ENCODE results near the gene CBFA2T2.
"Not testable (repeated sequence)": the region's sequence is repeated elsewhere in the genome, so short reads cannot be mapped to it uniquely, and the experiment has no call there.

CBFA2T2 gene

DNA sequence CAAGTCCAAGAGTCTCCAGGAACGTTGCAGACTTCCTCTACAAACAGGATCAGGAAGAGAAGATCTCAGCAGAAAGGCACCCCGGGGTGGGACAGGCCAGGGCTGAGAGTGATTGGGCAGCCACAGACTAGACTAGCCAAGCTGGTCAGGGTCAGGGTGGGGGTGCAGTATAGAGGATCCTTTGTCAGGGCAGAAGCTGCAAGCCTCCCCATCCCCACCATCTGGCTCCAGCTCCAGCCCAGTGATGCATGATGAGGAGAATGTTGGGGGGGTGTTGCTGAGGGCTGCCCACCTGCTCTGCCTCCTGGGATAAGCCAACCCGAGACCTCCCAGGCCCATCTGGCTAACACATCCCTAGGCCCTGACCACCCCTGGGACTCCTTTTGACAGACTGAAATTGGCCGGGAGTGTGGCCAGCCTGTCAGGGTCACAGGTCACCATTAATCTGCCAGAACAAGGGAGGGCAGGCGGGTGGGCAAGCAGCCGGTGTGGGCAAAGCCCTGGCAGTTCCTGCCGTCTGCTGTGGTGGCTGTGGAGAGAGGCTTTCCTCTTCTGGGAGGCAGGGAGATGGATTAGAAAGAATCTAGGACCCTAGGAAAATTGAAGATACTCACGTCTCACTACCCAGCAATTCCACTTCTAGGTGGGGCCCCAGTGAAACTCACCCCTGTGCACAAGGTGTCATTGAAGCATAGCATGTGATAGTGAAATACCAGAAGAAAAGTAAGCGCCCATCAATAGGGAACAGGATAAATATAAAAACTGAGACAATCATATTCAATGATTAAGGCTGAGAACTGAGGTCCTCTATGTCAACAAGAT, 24.2 kb upstream of the CBFA2T2 start:
- peak; percentile 71 to 95 (median 90) for DNase-seq
- intact Hi-C loops (cut with DNase I): no loop called here

DNA sequence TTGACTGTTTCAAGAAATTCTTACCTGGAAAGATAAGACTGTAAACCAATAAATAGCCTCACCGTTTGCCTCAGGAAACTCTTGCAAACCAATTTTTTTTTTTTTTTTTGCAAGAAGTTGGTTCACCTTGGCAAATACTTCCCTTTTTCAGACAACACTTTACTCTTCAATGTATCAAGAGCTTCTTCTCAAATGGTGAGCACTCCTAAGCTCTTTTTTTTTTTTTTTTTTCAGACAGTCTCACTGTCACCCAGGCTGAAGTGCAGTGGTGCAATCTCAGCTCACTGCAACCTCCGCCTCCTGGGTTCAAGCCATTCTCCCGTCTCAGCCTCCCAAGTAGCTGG, 23.6 kb upstream of the CBFA2T2 start:
- intact Hi-C loops (cut with DNase I): no loop called here
- DNase-seq: no peak

DNA sequence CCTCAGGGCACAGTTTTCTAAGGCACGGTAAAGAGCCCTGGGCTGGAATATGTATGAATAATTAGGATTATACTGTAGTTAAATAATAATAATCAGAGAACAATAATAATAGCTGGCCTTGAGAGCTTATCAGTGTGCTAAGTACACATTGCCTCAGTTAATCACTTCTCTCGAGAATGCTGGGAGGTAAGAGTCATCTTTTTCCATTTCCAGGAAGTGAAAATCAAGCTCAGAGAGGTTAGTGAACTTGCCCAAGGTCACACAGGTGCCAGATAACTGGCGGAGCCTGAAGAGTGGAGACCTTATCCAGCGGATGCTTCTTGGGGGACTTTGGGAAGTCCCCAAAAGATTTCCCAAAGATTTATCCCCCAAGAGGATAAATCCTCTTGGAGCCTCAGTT, 19.4 kb upstream of the CBFA2T2 start:
- no peak for DNase-seq
- intact Hi-C loops (cut with DNase I): no loop called here

DNA sequence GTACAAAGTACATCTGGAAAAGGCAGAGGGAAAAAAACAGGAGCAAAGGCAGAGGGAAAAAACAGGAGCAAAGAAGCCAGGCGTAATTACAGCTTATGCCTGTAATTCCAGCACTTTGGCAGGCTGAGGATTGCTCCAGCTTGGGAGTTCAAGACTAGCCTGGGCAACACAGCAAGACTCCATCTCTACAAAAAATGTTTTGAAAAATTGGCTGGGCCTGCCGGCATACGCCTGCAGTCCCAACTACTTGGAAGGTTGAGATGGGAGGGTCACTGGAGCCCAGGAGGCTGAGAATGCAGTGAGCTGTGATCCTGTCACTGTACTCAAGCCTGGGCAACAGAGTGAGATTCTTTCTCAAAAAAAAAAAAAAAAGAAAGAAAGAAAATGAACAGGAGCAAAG, 19.0 kb upstream of the CBFA2T2 start:
- DNase-seq: no peak
- intact Hi-C loops (cut with DNase I): no loop called here

DNA sequence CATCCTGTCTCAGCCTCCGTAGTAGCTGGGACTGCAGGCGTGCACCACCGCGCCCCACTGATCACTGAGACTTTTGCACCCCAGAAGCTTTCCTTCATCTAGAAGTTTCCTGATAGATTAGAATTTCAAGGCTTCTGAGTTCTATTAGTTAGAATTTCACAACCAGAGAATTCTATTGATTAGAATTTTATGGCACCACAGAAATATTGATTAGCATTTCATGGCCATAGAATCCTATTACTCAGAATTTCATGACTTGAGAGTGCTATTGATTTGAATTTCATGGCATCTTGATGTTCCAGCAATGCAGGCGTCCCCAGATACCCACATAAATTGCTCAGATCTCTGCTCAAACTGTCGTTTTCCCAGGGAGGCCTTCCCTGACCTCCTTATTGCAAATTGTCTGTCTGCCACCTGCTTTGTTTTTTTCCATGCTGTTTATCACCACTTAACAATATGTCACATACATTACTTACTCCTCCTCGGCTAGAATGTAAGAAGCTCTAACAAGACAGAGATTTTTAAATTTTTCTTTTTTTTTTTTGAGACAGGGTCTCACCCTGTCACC, 16.9 kb upstream of the CBFA2T2 start:
- DNase-seq: no peak
- intact Hi-C loops (cut with DNase I): no loop called here

DNA sequence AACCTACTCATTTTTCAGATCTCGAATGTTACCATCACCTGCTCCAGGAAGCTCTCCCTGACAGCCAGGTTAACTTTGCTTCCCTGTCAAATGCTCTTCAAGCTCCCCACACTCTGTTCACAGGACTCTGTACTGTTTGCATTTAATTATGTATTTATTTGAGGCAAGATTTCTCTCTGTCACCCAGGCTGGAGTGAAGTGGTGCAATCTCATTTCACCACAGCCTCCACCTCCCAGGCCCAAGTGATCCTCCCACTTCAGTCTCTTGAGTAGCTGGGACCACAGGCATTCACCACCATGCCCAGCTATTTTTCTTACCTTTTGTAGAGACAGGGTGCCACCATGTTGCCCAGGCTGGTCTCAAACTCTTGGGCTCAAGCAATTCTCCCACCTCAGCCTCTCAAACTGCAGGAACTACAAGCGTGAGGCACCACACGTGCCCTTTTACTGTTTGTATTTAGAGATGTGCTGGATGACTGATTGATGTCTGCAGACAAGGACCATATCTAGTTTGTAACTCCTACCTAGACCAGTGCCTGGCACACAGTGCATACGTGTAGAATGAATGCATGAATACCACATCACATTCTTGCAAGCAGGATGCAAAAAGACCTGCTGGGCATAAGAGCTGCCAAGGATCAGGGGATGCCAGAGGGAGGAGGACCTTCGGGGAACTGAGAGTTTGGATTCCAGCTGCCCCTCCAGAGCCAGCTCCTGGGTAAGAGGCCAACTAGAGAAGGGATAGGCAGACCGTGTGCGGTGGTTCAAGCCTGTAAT, 15.6 kb upstream of the CBFA2T2 start:
- intact Hi-C loops (cut with DNase I): no loop called here
- DNase-seq: peak in 1 of 42 donors; percentile 11

DNA sequence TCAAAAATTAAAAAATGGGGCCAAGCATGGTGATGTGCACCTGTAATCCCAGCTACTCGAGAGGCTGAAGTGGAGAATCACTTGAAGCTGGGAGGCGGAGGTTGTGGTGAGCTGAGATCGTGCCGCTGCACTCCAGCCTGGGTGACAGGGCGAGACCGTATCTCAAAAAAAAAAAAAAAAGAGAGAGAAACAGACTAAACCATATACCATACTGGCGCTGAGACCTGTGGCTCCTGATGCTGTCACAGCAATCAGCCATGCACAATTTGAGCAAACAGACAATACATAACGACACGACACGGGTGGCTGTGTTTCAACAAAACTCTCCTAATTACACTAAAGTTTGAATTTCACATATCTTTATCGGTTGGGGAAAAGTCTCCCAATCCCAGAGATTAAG, 14.9 kb upstream of the CBFA2T2 start:
- intact Hi-C loops (cut with DNase I): no loop called here
- no peak for DNase-seq

DNA sequence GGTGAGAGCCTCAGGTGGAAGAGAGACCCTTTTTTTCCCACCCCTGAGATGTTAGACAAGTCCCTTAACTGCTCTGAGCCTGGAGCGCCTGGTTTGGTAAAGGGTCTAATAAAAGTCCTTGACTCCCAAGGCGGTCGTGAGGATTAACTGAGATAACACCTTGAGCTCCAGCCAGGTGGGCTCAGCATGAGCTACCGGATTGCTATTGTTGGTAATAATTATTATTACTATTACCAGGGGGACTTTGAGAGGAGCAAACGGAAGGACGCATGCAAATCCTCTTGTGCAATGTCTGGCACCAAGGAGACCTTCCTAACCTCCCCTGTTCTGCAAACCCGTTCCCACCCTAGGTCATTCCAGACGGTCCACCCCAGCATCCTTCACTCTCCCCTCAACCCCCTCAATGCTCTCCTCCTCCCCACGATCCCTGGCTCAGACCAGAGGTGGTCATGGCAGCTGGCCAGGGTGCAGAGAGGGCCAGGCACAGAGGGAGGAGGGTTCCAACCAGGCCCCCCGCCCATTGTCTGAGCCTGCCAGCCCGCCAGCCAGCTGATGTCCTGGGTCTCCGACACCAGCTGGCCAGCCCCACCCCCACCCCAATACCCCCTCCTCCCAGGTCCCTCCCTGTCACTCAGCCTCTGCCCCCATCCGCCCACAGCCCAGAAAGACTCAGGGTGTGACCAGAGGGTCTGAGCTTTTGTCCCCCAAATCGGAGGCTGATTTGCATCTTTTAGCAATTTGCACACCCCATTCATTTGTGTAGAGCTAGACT, 14.3 kb upstream of the CBFA2T2 start:
- peak in 21 of 42 donors; percentile 7 to 64 (median 33) for DNase-seq
- intact Hi-C loops (cut with DNase I): no loop called here

DNA sequence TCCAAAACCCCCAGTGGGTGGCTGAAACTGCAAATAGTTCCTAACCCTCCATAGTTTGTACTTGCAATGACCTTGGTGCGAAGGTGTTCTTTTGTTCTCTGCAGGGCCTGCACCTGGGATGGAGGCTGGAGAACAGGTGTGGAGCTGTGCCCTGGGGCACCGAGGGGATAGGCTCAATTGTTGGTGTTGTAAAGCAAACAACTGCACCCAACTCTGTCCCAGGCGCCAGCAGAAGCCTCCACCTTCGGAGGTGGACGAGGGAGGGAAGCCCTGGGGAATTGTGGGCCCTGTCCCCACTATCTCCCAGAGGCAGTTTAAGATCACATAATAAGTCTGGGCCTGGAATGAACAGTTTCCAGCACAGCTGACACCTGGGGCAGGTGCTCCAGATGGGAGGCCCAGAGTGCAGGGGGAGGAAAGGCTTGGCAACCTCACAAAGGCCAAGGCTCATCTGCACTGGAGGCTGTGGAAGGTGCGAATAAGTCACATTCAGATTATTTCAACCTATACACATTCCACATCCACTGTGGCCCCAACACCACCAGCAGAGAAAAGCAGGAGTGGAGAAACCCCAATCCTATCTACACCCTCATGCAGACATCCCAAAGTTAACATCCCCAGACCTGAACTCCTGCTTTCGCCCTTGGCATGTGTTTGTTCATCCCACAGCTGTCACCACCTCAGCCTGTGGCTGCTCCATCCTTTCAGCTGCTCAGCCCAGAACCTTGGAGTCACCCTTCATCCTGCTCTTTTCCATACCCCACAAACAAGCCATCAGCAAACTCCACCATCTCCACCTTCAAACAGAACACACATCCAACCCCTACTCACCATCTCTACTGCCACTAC, 12.3 kb upstream of the CBFA2T2 start:
- intact Hi-C loops (cut with DNase I): no loop called here
- DNase-seq: no peak

DNA sequence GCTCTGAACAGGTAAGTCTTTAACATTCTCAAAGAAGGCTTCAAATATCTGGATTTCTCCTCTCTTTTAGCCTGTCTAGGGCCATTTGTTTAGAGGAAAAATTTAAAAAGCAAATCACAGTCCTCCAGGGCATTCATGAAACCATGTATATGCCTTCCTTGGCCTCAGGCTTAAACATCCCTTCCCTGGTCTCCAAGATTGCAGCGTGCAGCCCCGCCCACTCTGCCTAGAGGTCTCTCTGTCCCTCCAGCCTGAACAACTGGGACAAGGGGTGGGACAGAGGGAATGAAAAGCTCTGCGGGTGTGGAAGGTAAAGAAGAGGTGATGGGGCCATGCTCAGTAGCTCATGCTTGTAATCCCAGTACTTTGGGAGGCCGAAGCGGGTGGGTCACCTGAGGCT, 9.8 kb upstream of the CBFA2T2 start:
- peak in 1 of 42 donors; percentile 1 for DNase-seq
- intact Hi-C loops (cut with DNase I): no loop called here

DNA sequence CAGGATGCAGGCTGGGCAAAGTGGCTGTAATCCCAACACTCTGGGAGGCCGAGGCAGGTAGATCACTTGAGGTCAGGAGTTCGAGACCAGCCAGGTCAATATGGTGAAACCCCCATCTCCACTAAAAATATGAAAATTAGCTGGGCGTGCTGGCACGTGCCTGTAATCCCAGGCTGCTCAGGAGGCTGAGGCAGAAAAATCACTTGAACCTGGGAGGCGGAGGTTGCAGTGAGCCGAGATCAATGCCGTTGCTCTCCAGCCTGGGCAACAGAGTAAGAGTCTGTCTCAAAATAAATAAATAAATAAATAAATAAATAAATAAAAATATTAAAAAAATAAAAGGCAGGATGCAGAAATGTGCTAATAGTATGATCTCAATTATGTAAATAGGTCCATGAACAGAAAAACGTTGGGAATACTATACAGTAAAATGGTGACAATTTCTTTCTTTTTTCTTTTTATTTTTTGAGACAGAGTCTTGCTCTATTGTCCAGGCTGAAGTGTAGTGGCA, 8.4 kb upstream of the CBFA2T2 start:
- no peak for DNase-seq
- intact Hi-C loops (cut with DNase I): no loop called here

DNA sequence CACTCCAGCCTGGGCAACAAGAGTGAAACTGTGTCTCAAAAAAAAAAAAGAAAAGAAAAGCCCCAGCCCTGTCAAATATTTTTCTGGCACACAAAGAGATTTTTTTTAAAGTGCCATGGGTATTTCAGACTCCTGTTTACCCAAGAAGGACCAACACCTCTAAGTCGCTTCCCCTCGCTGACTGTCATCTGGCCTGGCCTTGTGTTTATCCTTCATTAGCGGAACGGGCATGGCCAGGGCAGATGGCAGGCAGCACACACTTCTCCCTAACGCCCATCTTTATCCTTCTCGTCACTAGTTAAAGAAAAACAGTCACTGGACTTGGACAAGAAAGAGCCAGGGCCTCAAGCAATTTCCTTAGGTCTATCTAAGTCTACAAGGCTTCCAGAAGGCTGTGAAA, 7.3 kb upstream of the CBFA2T2 start:
- DNase-seq: no peak
- intact Hi-C loops (cut with DNase I): no loop called here

DNA sequence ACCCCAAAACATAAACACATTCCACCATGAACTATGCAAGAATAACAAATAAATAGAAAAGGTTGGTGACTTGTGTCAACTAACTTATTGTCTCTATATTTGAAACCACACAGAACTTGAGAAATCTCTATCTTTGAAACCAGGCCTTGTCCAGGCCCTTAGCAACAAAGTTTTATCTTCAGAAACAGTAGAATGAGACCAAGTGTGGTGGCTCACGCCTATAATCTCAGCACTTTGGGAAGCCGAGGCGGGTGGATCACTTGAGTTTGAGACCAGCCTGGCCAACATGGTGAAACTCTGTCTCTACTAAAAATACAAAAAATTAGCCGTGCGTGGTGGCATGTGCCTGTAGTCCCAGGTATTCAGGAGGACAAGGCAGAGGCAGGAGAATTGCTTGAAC, 6.7 kb upstream of the CBFA2T2 start:
- intact Hi-C loops (cut with DNase I): not testable (repeated sequence)
- DNase-seq: peak in 1 of 42 donors; percentile 3

DNA sequence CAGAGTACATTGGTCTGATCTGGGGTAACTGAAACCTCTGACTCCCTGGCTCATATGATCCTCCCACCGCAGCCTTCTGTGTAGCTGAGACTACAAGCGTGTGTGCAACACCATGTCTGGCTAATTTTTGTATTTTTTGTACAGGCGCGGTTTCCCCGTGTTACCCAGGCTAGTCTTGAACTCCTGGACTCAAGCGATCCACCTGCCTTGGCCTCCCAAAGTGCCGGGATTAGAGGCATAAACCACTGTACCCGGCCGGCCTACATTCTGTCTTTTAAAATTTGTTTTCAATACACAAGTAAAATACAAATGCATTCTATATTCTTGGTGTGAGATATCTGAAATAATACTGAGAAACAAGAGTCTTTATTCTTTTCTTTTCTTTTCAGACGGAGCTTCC, 1.7 kb upstream of the CBFA2T2 start:
- DNase-seq: peak in 1 of 42 donors; percentile 14

DNA sequence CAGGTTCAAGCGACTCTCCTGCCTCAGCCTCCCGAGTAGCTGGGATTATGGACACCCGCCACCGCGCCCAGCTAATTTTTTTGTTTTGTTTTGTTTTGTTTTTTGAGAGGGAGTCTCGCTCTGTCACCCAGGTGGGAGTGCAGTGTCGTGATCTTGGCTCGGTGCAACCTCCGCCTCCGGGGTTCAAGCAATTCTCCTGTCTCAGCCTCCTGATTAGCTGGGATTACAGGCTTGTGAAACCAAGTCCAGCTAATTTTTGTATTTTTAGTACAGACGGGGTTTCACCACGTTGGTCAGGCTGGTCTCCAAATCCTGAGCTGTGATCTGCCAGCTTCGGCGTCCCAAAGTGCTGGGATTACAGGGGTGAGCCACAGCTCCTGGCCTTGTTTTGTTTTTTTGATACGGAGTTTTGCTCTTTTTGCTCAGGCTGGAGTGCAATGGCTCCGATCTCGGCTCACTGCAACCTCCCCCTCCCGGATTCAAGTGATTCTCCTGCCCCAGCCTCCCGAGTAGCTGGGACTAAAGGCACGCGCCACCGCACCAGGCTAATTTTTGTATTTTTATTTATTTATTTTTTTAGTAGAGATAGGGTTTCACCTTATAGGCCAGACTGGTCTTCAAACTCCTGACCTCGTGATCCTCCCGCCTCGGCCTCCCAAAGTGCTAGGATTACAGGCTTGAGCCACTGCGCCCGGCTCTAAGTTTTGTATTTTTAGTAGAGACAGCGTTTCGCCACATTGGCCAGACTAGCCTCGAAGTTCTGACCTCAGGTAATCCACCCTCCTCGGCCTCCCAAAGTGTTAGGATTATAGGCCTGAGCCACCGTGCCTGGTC, 1.0 kb upstream of the CBFA2T2 start:
- intact Hi-C loops (cut with DNase I): not testable (repeated sequence)
- DNase-seq: peak in 3 of 42 donors; percentile 7 to 22 (median 15)

More for the DNA sequence above, 1.7 kb upstream of the CBFA2T2 start:
- intact Hi-C loops (cut with DNase I): no loop called here

DNA sequence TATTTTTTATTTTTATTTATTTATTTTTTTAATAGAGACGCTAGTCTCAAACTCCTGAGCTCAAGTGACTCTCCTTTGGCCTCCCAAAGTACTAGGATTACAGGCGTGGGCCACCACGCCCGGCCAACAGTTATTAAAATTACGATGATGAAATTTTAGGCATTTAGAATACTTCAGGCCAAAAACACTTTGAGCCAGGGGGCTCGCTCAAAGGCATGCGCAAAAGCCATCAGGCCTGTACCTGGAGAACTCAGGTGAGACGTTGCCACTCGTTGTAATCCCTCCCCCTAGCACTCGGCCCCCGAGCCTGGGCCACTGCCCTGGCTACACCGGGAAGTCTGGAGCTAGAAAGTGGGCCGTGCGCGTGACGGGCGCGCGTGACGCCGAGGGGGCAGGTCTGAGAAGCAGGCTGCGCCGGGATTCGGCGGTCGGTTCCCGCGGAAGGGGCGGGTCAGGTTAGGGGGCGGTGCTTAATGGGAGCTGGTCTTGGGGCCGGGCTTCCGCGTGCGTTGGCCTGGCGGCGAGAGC, 337 bp upstream of the CBFA2T2 start:
- intact Hi-C loops (cut with DNase I): no loop called here
- peak; percentile 99 to 100 (median 100) for DNase-seq

DNA sequence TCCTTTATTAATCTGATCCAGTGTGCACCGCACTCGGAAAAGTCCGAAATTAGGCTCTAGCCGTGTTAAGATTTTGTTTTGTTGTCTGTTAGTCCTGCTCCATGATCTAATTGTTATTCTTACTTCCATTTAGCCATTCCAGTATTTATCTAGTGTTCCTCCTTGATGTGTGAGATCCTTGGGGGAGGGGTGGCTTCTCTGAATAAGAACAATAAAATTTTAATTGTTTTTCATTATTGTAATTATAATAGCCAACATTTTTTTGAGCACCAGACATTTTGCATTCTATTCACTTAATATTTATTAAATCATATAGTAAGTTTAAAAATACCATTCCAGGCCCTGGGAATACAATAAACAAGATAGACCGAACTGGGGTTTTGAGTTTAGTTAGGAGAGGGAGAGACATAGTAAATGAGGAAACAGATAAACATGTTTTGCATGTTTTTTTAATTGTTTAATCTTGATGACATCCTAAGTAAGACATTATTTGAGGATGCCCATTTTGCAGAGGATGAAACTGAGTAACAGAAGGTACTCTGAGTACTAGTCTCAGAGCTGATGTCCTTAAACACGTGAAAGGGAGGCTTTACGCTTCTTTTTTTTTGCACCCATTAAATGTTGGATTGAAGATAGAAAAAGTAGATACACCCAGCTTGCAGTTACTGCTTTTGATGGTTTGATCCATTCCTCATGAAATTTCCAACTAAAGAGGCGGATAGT, 1.2 kb downstream of the CBFA2T2 start:
- no peak for DNase-seq
- intact Hi-C loops (cut with DNase I): no loop called here
